GM21825 (cell line): ENCODE results near the gene MLLT3.
"Not testable (repeated sequence)": the region's sequence is repeated elsewhere in the genome, so short reads cannot be mapped to it uniquely, and the experiment has no call there.

ENCODE experiments used
- ATAC-seq: cut with Tn5 transposase; IDR thresholded peaks from one replicate; pipeline ENCODE4 v1.9.1; 2021; ENCODE audit warnings: mild to moderate bottlenecking, moderate library complexity; ENCODE audit not compliant: unreplicated experiment

MLLT3 gene

GRCh38 chr9:20599195-20599594 is 23.1 kb downstream of the MLLT3 start:
- ATAC-seq: no peak

GRCh38 chr9:20598367-20598766 is 23.9 kb downstream of the MLLT3 start:
- ATAC-seq: no peak

GRCh38 chr9:20597862-20598261 is 24.4 kb downstream of the MLLT3 start:
- ATAC-seq: no peak

GRCh38 chr9:20594608-20595007 is 27.7 kb downstream of the MLLT3 start:
- ATAC-seq: no peak

- ATAC-seq: no peak
These were observed 28.8 kb downstream of the MLLT3 start for GRCh38 chr9:20593537-20593936.

GRCh38 chr9:20593105-20593504 is 29.2 kb downstream of the MLLT3 start:
- ATAC-seq: no peak

GRCh38 chr9:20592673-20593072 is 29.6 kb downstream of the MLLT3 start:
- ATAC-seq: no peak

GRCh38 chr9:20591223-20591622 is 31.1 kb downstream of the MLLT3 start:
- no peak for ATAC-seq

- ATAC-seq: no peak
These were observed 37.2 kb downstream of the MLLT3 start for GRCh38 chr9:20584968-20585643.

- not testable (repeated sequence) for ATAC-seq
These were observed 39.2 kb downstream of the MLLT3 start for GRCh38 chr9:20583088-20583487.

GRCh38 chr9:20582150-20582549 is 40.1 kb downstream of the MLLT3 start:
- ATAC-seq: no peak

GRCh38 chr9:20580673-20581072 is 41.6 kb downstream of the MLLT3 start:
- no peak for ATAC-seq

GRCh38 chr9:20579524-20580314 is 42.6 kb downstream of the MLLT3 start:
- ATAC-seq: no peak

- ATAC-seq: no peak
These were observed 49.3 kb downstream of the MLLT3 start for GRCh38 chr9:20573023-20573422.

- ATAC-seq: no peak
These were observed 51.5 kb downstream of the MLLT3 start for GRCh38 chr9:20570756-20571155.

GRCh38 chr9:20570087-20570486 is 52.2 kb downstream of the MLLT3 start:
- no peak for ATAC-seq

- ATAC-seq: no peak
These were observed 52.8 kb downstream of the MLLT3 start for GRCh38 chr9:20569525-20569924.

GRCh38 chr9:20568400-20568799 is 53.9 kb downstream of the MLLT3 start:
- no peak for ATAC-seq

GRCh38 chr9:20566401-20566800 is 55.9 kb downstream of the MLLT3 start:
- no peak for ATAC-seq

- no peak for ATAC-seq
These were observed 57.6 kb downstream of the MLLT3 start for GRCh38 chr9:20564650-20565049.

GRCh38 chr9:20563917-20564316 is 58.4 kb downstream of the MLLT3 start:
- ATAC-seq: no peak

- ATAC-seq: no peak
These were observed 60.2 kb downstream of the MLLT3 start for GRCh38 chr9:20562051-20562450.
